CD4-positive, alpha-beta T cell treated with Interleukin-1 beta for 1 hour (primary cell): ENCODE measurements around the gene LHFPL3.

Source experiments
- DNase-seq, 2 donors: peaks; one replicate each; pipeline ENCODE4 v3.0.0-alpha.2; 2020 to 2022

Gene LHFPL3

DNA sequence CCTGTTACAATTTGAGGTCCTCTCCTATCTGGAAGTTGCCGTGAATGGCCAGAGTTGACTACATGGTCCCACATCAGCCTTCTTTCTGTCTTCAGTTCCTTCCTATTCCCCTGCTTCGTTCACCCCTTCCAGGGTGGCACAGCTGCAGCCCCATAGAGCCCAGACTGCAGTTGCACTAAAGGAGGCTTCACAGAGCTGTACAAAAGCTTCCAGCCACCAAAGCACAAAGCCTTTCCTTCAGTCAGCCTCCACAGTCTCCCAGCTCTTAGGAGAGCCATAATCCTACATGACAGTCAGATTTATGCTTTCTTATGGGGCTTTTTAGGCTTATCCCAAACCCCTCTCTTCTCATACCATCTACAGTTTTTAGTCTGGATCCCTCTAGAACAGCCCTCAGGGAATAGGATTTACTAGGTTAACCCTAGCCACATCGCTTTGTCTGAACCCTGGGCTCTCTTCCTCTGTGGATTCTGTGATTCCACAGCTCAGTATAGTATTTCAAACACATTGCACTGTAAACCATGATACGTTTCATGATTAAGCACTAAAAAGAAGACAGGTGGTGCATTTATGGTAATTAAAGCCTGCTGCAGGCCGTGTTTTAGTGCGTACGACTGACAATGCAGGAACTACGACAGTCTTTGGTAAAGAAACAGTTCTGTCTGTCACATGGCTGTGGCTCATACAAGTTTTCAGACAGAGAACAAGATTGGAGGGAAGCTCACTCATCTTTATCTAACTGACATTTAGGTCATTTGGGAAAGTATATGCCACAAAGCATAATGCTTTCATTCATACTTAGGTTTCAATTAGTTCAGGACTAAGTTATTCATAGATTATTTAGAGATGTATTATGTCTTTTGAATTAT, 477.3 kb downstream of the LHFPL3 start:
- DNase-seq: no peak

DNA sequence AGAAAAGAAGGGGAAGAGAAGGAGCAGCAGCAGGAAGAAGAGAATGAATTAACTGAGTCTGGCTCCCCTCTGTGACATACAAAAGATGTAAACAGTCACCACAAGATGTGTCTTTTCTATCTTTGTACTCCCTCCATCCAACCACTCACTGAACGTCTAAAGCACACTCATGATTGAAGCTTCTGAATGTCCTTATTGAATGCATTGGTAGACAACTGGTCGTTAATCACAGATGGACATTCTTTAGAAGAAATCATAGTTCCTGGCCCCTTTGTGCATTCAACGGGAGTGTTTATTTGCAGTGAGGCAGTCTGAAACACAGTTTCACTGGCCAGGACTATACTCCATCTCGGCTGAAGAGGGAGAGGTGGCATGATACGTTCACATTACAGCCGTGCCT, 479.3 kb downstream of the LHFPL3 start:
- no peak for DNase-seq

DNA sequence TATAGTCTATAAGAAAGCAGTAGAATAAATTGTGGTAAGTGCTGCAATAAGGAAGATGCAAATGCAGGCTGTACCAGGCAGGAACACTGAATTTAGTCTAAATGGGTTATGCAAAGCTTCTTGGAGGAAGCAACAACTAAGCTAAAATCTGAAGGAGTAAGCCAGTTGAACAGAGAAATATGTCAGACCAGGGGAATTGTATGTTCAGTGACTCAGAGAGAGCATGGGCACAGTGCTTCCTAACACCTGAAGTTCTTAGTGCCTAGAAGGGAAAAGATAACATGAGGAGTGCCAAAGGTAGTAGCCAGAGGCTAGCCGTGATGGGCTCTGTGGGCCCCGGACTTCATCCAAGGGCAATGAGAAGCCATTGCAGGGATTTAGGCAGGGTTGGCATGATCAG, 481.5 kb downstream of the LHFPL3 start:
- no peak for DNase-seq

DNA sequence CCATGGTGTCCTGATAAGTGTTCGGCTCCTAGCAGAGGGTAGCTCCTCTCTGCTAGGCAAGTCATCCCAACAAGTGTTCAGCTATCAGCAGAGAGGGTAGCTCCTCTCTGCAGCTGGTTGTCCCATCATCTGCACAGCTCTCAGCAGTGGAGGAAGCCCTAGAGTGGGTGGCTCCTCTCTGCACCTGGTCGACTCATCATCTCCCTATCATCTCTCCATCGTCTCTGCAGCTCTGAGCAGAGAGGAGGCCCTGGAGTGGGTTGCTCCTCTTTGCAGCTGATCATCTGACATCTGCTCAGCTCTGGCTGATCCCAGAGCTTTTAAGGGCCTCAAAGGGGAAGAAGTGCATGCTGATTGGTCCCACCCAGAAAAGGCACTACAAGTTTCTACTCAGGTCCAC, 485.7 kb downstream of the LHFPL3 start:
- no peak for DNase-seq

DNA sequence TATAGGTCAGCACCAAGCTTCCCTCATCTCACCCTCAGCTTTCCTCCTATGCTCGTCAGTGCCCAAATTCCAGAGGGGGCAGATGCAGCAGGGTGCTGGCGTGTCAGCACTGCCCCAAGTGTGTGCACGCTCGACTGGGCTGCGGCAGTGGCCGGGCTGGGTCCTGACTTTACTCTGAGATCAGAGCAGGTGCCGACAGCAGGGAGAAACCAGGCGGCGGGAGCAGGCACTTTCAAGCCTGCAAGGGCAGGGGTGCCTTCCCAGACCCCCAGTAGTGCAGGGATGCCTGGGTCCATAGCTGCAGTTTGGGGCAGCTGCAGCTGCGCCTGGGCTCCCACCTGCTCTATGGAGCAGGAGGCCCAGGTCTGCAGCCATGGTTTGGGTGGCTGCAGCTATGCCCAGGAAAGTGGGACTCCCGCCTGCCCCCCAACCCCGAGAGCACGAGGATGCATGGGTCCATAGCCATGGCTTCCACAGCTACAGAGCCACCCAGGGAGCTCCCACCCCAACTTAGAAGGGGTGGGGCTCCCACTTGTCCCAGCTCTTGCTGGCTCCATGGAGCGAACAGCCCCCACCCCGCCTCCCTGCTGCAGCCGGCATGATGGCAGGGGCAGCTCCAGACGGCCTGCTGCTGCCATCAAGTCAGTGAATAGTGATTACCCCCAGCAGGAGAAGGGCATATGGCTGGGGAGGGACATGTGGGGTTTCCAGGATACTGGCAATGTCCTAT, 486.4 kb downstream of the LHFPL3 start:
- DNase-seq: no peak

DNA sequence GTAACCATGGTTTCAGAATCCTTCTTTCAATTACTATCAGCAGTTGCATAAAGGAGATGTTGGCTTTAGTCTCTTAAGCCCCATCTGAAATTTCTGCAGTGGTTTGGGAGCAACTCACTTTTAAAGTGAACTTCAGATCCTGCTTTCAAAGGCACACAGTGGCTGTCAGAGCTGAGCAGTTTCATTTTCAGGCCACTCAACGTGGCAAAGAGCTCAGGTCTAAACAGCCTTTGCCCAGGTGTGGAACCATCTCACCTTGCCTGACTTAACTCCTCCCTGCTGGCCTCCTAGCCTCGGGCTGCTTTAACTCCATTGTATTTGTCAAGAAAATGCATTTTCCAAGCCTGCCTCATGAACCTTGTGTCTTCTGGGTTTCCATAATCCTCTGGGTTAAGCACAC, 488.1 kb downstream of the LHFPL3 start:
- DNase-seq: no peak

DNA sequence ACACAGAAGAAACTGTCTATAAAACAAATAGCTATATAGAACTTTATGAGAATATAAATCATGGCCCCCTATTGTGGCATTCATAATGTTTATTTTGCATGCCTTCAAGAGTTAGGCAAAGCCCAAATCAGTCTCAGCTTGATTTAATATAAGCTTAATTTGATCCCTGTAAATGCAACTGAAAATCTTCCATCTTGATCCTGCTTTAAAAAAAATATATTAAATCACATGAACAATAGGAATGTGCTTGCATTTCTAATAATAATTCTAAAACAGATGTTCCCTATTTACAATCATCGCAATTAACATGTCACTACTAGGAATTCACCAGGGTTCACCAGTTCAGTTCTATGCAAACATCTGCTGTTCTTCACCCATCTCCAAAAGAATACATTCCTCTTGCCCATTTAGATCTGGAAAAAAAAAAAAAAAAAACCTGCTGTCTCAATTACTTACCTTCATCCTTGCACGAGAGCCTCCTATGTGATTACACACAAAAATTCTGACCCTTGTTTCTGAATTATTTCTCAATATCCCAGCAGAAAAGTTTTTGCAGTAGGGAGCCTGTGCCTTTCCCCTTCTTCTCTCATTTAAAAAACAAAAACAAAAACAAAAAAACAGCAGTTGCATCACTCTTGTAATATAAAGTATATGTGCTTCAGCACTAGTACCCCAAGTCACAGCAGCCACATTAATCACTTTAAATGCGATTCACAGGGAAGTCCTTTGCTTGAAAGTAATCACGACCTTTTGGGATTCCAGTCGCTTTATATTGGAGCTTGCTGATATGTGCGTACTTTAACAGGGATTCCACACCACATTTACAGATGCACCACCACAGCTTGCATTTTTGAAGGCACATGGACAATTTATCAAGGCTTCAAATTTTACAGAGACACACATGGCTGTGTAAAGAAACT, 490.8 kb downstream of the LHFPL3 start:
- no peak for DNase-seq

DNA sequence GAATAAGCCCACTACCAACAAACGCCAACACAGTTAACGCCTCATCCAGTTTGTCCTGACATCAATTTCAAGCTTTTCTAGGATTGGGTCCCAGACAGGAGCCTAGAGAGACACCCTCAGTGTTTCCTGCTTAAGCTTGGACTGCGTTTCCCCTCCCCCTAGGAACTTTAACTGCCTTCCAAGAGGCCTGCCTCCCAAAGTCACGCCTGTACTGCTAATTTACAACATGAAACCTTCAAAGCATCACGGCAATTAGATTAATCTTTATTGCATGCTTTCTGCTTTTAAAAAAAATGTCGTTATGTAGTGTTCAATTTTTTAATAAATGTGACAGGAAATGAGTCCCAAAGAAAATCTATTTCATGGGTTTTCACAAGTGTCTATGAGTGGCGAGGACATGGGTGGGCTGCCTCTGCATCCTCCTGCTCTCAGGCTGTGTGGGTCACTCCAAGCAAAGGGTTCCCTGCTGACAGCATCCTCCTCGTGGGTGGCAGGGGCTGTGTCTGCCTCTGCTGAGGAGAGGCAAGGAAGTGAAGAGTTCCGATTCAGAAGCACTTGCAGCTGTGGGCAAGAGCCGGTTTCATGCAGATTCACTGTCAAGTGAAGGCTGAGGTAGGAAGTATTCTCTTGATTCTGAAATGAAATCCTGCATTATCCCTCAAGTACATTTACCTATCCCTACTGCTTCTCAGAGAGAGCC, 492.6 kb downstream of the LHFPL3 start:
- DNase-seq: no peak

DNA sequence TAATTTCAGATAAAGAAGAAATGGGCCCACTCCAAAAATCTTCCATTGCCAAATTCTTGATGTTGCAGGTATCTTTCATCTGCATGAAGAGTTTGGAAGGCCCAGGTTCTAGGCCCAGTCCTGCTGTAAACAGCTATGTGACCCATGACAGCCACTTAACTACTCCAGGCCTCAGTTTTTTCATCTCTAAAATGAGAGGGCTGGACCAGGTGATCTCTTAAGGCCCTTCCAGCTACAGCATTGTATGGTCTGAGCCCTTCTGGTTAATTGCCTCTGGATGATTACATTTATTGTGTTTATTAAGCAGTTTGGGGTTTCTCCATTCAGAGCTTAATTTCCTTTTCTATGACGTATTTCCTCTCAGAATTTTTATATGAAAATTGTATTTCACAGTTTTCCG, 494.8 kb downstream of the LHFPL3 start:
- no peak for DNase-seq

DNA sequence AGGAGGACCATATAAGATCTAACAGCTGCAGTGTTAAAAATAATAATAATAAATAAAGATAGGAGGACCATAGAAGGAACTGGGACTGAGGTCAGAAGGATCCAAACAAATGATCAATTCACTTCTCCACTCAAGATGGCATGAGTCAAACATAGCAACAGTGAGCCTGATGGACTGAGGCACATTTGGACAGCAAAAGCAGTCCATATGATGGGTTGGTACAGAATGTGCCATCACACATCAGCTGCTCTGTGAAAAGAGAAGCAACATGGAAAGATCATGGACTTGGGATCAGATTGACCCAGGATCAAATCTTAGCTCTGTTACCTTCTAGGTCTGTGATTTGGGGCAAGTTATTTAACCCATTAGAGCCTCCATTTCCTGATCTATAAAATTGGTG, 496.7 kb downstream of the LHFPL3 start:
- no peak for DNase-seq

DNA sequence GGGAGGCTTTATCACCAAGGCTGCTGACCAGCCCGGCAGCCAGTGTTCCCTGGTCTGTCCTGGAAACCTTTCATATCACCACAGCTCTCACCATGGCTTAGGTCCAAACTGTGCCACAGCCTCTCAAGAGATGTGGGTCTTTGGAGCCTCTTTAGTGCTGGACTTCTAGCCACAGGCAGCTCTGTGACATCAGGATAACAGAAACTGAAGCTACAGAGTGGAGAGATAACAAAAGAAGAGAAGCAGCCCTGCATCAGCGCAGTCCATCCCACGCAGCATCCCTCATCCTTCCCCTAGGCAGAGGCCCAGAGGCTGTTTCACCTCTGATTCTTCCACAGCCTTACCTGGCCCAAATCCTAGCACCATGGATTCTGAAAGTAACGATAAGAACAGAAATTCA, 497.7 kb downstream of the LHFPL3 start:
- DNase-seq: no peak

DNA sequence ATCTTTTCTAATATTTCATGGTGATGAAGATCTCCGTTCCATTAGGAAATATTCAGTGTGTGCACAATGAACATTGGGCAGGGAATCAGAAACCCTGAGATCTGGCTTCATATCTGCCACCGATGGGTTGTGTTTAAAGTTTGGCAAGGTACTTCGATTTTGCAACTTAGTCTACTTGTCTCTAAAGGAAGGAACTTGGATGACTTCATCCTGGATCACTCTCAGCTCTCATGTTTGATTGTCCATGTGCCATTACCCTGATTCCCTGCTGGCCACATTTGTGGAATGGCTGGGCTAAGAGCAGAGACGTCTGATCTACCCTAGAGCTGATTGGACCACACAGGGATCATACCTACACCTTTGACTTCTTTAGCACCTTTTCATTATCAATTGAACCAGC, 508.6 kb downstream of the LHFPL3 start:
- no peak for DNase-seq

DNA sequence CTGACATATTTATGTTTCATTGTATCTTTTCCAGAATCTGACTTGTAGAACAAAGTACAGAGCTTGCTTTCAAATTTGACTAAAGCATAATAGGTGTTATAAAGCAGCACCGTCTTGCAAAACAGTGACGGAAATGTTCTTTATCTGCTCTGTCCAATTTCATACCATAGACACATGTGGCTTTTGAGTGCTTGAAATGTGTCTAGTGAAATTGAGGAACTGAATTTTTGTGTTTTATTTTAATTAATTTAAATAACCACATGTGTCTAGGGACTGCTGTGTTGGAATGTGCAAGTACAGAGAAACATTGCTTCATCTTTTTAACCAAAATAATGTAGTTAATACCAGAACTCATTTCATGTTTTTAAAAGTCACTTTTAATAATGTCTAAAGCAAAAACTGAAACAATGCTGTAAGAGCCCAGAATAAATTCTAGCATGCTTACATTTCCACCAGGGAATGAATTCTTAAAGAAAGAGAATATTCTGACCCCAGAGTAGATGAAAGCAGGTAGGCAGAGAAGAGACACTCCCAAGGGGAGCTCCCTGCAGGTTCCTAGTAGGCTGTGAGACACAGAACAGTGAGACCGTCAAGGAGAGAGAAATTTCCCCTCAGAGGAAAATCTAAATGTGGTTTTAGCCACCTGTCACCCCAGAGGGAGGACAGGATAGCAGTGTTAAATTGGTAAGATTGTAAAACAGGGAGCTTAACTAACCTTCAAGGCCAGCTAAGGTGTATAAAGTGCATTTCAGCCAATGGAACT, 510.3 kb downstream of the LHFPL3 start:
- DNase-seq: no peak

DNA sequence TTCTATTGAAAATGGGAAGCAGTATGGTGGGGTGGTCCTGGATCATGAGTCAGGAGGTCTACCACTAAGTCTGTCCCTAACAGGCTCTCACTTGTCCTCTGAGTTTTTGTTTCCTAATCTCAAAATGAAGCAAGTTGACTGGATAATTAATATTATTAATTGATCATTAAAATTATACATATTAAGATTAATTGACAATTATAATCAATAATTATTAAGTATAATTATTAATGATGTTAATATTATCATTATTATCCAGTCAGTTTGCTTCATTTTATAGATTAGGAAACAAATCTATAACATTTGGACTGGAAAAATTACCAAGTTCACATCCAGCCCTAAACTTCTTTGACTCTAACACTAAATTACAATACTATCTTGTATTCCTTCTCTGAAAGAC, 511.4 kb downstream of the LHFPL3 start:
- no peak for DNase-seq

DNA sequence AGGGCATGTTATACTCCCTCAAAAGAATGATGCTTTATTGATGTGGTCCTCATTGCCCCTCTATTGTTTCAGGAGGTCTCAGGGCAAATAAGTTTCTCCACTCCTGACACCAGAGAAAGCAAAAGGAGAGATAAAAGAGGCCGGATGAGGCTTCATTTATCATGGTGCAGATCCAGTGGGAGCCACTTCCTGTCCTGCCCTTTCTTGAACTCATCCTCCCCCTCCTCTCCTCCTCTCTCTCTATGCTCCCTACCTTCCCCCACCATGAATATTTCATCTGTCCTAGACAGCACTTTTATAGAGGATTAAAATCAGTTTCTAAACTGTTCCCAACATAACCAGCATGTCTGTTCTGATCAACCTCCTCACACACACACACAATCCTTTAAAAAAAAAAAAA, 513.4 kb downstream of the LHFPL3 start:
- no peak for DNase-seq

DNA sequence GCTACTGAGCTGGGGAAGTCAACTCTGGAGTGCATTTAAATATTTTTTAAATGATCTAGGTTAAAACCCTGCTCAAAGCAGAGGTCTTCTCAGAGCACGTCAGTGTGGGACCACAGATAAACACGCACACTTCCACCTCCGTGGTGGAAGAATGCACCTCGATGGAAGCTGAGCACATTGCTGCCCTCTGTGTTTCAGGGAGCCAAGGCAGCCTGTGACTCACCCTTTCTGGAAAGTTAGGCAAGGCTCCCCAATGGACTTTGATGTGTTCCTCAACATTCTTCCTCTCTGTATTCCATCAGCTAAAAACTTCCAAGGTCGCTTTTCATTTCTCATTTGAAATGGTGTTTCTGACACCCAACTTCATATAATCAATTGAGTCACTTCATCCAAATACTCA, 514.8 kb downstream of the LHFPL3 start:
- no peak for DNase-seq

DNA sequence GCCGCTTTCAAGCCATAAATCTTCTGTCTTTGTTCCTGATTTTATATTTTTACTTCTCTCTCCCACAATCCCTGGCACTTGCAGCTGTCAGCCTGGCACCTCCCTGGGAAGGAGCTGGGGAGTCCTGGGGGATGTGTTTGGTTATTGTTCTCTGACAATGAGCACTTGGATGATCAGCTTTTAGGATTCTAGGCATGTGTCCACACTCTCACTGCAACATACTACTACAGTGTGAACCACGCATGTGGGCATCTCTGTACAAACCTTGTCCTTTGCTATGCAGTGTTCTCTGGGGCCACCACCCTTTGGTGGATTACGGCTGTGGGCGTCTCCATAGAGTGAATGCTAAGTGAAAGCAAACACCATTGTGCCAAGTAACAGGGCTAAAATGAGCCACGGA, 517.2 kb downstream of the LHFPL3 start:
- no peak for DNase-seq

DNA sequence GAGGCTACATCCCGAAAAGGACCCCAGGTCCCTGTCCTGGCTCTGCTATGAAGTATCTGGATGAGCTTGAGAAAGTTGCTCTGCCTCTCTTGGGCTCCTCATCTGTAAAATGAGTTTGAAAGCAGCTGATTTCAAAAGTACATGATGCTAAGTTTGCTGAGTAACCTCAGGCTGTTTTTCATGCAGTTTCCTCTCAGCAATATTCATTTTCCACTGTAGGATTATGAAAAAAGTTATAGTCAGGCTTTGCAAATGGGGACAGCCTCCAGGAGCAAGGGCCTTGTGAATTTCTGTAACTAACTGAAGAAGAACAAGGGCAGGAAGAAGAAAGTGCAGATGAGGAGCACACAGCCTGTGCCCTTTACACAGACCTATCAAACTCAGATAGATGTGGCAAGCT, 518.3 kb downstream of the LHFPL3 start:
- DNase-seq: no peak

DNA sequence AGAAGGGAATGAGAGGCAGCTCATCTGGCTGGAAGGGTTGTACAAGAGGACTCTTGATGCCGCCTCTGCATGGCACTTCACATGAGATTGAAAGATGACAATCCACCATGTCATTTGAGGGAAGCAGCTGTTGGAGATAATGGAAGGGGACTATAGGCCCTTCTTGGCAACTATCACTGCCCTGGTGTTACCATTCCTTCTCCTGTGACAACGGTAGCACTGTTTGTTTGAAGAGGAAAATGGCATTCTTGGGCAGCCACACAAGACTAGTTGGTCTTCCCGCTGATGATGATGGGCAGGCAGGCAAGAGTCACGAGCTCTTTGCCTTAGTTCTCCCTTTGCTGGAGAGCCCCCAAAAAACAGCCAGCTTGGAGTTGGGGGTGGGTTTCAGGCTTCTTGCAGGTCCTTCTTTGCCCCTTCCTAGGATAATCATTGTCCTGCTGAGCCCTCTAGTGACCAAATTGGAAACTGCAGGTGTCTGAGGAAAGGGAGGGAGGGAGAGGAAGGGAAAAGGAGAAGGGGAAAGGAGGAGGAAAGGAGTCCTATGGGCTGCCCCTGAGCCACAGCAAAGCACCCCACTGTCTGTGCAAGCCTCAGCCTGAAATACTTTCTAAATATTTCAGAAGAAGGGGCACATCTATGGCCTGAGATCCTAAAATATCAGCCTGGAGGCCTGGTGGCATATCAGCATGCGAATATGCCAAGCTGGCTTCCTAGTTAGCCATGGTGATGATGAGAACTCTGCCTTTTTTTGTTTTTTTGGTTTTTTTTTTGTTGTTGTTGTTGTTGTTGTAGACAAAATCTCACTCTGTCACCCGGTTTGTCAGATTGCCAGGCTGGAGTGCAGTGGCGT, 520.0 kb downstream of the LHFPL3 start:
- DNase-seq: peak; percentile 7 to 56

DNA sequence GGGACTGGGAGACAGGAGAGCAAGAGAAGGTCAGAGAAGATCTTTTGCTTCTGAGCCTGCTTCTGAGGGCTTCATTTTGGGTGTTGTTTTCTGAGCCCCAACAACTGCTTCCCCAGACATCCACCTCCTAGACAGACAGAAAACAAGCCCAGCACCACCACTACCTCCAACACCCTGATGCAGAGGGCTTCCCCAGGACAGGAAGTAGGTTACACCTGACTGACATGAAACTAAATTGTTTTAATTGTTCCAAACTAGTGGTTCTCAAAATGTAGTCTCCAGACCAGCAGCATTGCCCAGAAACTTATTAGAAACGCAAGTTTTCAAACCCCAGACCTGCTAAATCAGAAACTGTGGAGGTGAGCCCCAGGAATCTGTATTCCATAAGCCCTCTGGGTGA, 522.0 kb downstream of the LHFPL3 start:
- no peak for DNase-seq

DNA sequence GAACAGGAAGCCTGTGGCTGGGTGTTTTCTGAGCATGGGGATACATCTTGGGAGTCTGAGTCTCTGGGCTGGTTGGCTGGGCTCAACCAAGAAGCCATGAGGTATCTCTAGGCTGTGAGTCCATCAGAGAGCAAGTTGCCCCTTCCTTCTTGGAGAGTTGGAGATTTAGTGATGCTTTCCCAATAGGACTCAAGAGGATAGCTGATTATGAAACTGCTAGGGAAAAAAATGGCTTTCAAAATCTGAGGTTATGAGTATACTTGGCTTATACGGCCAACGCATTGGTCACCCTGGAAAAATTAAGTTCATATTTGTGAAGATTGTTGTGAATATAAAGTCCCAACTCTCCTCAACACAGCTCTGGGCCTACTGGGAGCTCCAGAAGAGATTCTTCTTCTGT, 522.9 kb downstream of the LHFPL3 start:
- no peak for DNase-seq
